ENCODE data around the gene SLC4A2. TPM values are rescaled to one million over a fixed set of nuclear protein-coding genes. Genes with fewer than 3 reads are reported as not detected.
A peak's percentile ranks its signal among the peaks of the same experiment; 100 is the strongest.

Gene SLC4A2
- total RNA-seq, 4 donors from 2014 or later, result 74.3 to 111 (median 91.4) TPM

DNA sequence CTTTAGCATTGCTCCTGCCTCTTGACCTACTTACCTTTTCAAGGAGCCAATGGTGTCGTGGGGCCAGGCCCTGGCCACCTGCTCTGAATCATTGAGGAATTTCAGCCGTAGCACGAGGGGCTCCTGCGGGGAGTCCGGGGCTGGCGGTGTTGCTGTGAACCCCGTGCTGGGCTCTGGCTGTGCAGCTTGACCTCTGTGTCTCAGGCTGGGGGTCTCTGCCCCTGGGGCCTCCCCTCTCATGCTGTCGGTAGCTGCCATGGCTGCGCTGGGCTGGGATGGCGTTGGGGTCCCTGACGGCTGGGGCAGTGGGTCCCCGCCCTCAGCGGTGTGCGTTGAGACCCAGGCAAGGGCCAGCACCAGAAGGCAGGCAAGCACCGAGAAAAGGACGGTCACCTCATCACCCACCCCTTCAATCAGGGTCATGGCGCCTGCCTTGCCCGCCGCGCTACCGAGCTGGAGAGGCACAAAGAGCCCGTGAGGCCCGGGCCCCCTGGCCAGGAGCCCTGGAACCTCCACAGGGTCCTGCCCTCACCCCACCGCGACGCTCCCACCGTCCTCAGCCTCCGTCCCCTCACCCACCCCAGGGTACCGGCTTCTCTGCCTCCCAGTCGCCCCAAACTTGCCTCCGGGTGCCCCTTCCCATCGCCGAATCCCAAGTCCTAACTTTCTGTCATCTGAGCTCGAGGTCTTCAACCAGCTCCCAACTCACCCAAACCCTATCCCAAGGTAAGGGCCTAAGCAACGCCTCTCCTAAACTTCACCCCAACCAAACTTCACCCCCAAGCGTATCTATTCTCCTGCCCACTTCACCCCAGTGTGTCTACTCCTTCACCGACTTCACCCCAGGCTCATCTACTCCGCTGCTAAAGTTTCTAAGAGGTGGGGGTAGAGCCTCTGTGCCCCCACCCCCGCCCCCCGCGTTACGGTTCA, 23.0 kb downstream of the SLC4A2 start:
- DNase-seq (ENCODE audit: low spot score in 2 of 2), result no peak
- peaks cover 0 to 71% (median 42%) of the 10 kb centered on the region in 4 donors for H3K4me1 ChIP-seq

DNA sequence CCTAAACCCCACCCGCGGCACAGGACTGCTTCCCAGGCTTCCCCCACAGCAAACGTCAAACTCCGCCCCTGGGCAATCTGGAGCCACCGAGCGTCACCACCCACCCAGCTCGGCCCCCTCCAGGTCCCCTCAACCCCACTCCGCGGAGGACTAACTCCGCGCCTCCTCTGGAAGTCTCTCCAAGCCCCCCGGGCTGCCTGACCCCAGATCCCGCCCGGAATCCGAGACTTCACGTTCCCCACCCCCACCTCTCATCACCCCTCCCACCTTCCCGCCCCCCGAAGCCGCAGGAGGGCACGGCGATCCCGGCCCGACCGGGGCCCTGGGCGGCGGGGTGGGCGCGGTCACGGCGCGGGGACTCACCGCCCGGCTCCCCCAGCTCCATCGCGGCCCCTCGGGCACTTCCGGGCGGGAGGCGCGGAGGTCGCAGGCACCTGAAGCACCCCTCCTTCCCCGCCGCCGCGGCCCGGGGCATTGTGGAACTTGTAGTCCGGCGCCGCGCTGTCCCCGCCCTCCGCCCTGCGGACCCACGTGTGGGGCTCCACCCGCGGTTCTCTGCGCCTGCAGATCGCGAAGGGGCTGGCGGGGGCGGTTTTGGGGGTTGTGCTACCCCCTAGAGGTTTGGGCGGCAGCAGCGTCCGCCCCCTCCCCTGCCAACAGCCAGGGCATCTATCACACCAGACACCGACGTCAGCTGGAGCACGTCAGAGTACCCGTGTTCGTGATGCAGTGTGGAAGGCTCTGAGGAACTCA, 23.9 kb downstream of the SLC4A2 start, which contains the start of gene TMUB1:
TMUB1 (minus strand) TSS at position 423 of the 753 bp plus-strand sequence. CDS start 930 bp downstream, outside the sequence.
- 0 to 1% methylated on average over 21 to 33 of the region's 69 CpGs for WGBS, 2 donors
- H3K4me1 ChIP-seq, result peaks cover 0 to 70% (median 49%) of the 10 kb centered on the region in 4 donors
- TF ChIP-seq POLR2A (IDR thresholded peaks at IDR 0.05) (peak in 1 of 2 donors; percentile 52), EP300 (IDR thresholded peaks at IDR 0.05) (peak in 1 of 2 donors; percentile 38)
- TF ChIP-seq, protein P1, sequence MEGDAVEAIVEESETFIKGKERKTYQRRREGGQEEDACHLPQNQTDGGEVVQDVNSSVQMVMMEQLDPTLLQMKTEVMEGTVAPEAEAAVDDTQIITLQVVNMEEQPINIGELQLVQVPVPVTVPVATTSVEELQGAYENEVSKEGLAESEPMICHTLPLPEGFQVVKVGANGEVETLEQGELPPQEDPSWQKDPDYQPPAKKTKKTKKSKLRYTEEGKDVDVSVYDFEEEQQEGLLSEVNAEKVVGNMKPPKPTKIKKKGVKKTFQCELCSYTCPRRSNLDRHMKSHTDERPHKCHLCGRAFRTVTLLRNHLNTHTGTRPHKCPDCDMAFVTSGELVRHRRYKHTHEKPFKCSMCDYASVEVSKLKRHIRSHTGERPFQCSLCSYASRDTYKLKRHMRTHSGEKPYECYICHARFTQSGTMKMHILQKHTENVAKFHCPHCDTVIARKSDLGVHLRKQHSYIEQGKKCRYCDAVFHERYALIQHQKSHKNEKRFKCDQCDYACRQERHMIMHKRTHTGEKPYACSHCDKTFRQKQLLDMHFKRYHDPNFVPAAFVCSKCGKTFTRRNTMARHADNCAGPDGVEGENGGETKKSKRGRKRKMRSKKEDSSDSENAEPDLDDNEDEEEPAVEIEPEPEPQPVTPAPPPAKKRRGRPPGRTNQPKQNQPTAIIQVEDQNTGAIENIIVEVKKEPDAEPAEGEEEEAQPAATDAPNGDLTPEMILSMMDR (IDR thresholded peaks at IDR 0.05), result no peak
- peak in 1 of 2 donors; percentile 53 for DNase-seq (ENCODE audit: low spot score in 2 of 2)
- peak within 1 kb of the TSS; percentile 92 to 99 (median 98) for H3K27ac ChIP-seq
- H3K36me3 ChIP-seq, result peaks cover 0 to 6% (median 0%) of the 10 kb centered on the region in 3 donors
- H3K27me3 ChIP-seq, result no peaks in the 10 kb centered on the region
- H3K9me3 ChIP-seq, result no peaks in the 10 kb centered on the region
- H3K4me3 ChIP-seq, result peak within 1 kb of the TSS; percentile 67 to 93 (median 76)

More for the DNA sequence above, 23.0 kb downstream of the SLC4A2 start:
- TF ChIP-seq, protein P1 (IDR thresholded peaks at IDR 0.05), result no peak
- no peak for TF ChIP-seq EP300 (IDR thresholded peaks at IDR 0.05)
- TF ChIP-seq POLR2A (IDR thresholded peaks at IDR 0.05), result no peak
- 44 to 55% methylated on average over 41 of the region's 42 CpGs for WGBS, 2 donors
- peak overlapping the region; percentile 92 to 99 (median 98) for H3K27ac ChIP-seq
- H3K36me3 ChIP-seq, result peaks cover 0 to 12% (median 0%) of the 10 kb centered on the region in 3 donors
- H3K27me3 ChIP-seq, result no peaks in the 10 kb centered on the region
- no peaks in the 10 kb centered on the region for H3K9me3 ChIP-seq
- H3K4me3 ChIP-seq, result peak overlapping the region; percentile 67 to 93 (median 76)

DNA sequence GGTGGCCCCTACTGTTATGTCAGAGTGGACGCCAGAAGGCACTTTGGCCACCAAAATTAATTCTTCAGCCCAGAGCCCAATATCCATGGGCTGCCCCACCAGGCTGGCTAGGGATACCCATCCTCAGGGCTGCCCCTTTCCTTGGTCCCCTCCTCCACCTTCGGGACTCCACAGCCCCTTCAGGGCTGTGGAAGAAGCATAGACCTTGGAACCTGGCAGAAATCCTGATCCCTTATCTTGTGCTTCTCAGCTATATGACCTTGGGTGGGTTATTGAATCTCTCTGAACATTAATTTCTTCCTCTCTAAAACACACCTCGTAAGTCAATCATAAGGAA, 24.4 kb downstream of the SLC4A2 start:
- Histone ChIP-seq H3K4me3 (peak overlapping the region; percentile 67 to 93 (median 76)), H3K4me1 (peaks cover 0 to 70% (median 53%) of the 10 kb centered on the region in 4 donors), H3K27me3 (no peaks in the 10 kb centered on the region), H3K36me3 (peaks cover 0 to under 1% (median 0%) of the 10 kb centered on the region in 3 donors), H3K9me3 (no peaks in the 10 kb centered on the region), H3K27ac (peak overlapping the region; percentile 92 to 99 (median 98))
- WGBS, 2 donors, result 26 to 31% methylated on average over 3 of the region's 3 CpGs
- TF ChIP-seq POLR2A (IDR thresholded peaks at IDR 0.05), result no peak
- TF ChIP-seq EP300 (IDR thresholded peaks at IDR 0.05), result no peak
- TF ChIP-seq, protein P1 (IDR thresholded peaks at IDR 0.05), result no peak
- no peak for DNase-seq (ENCODE audit: low spot score in 2 of 2)

DNA sequence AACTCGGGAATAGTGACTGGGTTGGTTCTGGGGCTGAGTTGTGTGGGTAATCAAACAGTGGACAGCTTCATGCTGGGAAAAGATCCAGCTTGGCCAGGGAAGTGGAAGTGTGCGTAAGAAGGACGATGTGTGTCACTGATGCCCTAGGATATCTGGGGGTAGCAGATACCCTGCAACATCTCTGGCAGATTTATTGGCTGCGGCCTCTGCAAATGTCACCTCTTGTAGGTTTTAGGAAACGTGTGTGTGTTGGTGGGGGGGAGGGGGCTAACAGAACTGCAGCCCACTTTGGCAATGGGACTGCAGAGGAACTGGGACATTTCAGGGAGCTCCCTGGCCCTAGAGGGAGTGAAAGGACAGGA, 25.9 kb downstream of the SLC4A2 start:
- no peaks in the 10 kb centered on the region for H3K27me3 ChIP-seq
- H3K27ac ChIP-seq, result peak overlapping the region; percentile 77 to 93 (median 81)
- WGBS, 2 donors, result 31 to 48% methylated on average over 5 of the region's 5 CpGs
- H3K4me3 ChIP-seq, result peak overlapping the region in 2 of 4 donors; percentile 55 to 64
- H3K4me1 ChIP-seq, result peaks cover 0 to 71% (median 54%) of the 10 kb centered on the region in 4 donors
- H3K9me3 ChIP-seq, result no peaks in the 10 kb centered on the region
- H3K36me3 ChIP-seq, result no peaks in the 10 kb centered on the region
- no peak for DNase-seq (ENCODE audit: low spot score in 2 of 2)
- TF ChIP-seq, protein P1 (IDR thresholded peaks at IDR 0.05), result no peak
- TF ChIP-seq POLR2A (IDR thresholded peaks at IDR 0.05) (no peak), EP300 (IDR thresholded peaks at IDR 0.05) (no peak)

All from tibial nerve (tissue), 4 donors.